ENCODE measurements around the gene ZNF740.

The ZNF740 gene

GRCh38 chr12:53214687-53215455 is 34.3 kb downstream of the ZNF740 start:
- H3K27ac ChIP-seq (ENCODE audit: low read depth, low read length), result peak overlapping the region; percentile 23
- H3K4me3 ChIP-seq (ENCODE audit: low read depth, low read length), result no peak overlapping the region
- H3K36me3 ChIP-seq (ENCODE audit: control insufficient read depth, insufficient read depth, low read length), result peaks cover 48% of the 10 kb centered on the region
- H3K4me1 ChIP-seq (ENCODE audit: control insufficient read depth, insufficient read depth, low read length), result peaks cover 46% of the 10 kb centered on the region
- no peaks in the 10 kb centered on the region for H3K9me3 ChIP-seq (ENCODE audit: control insufficient read depth, insufficient read depth, low read length)
- peaks cover 10% of the 10 kb centered on the region for H3K27me3 ChIP-seq (ENCODE audit: control insufficient read depth, insufficient read depth, low read length)
- H3K9ac ChIP-seq (ENCODE audit: low read depth, low read length), result no peak overlapping the region

- Histone ChIP-seq H3K4me1 (ENCODE audit: control insufficient read depth, insufficient read depth, low read length) (peaks cover 46% of the 10 kb centered on the region), H3K36me3 (ENCODE audit: control insufficient read depth, insufficient read depth, low read length) (peaks cover 43% of the 10 kb centered on the region), H3K9me3 (ENCODE audit: control insufficient read depth, insufficient read depth, low read length) (no peaks in the 10 kb centered on the region), H3K27me3 (ENCODE audit: control insufficient read depth, insufficient read depth, low read length) (peaks cover 10% of the 10 kb centered on the region), H3K9ac (ENCODE audit: low read depth, low read length) (no peak overlapping the region), H3K27ac (ENCODE audit: low read depth, low read length) (no peak overlapping the region), H3K4me3 (ENCODE audit: low read depth, low read length) (no peak overlapping the region)
These were observed 35.0 kb downstream of the ZNF740 start for GRCh38 chr12:53215497-53215896.

GRCh38 chr12:53217051-53217930 is 36.8 kb downstream of the ZNF740 start:
- H3K9ac ChIP-seq (ENCODE audit: low read depth, low read length), result peak overlapping the region; percentile 62
- peak overlapping the region; percentile 89 for H3K4me3 ChIP-seq (ENCODE audit: low read depth, low read length)
- peaks cover 50% of the 10 kb centered on the region for H3K4me1 ChIP-seq (ENCODE audit: control insufficient read depth, insufficient read depth, low read length)
- H3K27me3 ChIP-seq (ENCODE audit: control insufficient read depth, insufficient read depth, low read length), result peaks cover 10% of the 10 kb centered on the region
- no peaks in the 10 kb centered on the region for H3K9me3 ChIP-seq (ENCODE audit: control insufficient read depth, insufficient read depth, low read length)
- H3K27ac ChIP-seq (ENCODE audit: low read depth, low read length), result peak overlapping the region; percentile 97
- H3K36me3 ChIP-seq (ENCODE audit: control insufficient read depth, insufficient read depth, low read length), result peaks cover 26% of the 10 kb centered on the region

GRCh38 chr12:53217931-53218307 is 37.4 kb downstream of the ZNF740 start:
- peaks cover 10% of the 10 kb centered on the region for H3K27me3 ChIP-seq (ENCODE audit: control insufficient read depth, insufficient read depth, low read length)
- H3K36me3 ChIP-seq (ENCODE audit: control insufficient read depth, insufficient read depth, low read length), result peaks cover 20% of the 10 kb centered on the region
- H3K4me3 ChIP-seq (ENCODE audit: low read depth, low read length), result peak overlapping the region; percentile 89
- peaks cover 56% of the 10 kb centered on the region for H3K4me1 ChIP-seq (ENCODE audit: control insufficient read depth, insufficient read depth, low read length)
- H3K9ac ChIP-seq (ENCODE audit: low read depth, low read length), result no peak overlapping the region; the same call in 1 of the 2 replicates
- H3K27ac ChIP-seq (ENCODE audit: low read depth, low read length), result peak overlapping the region; percentile 97
- no peaks in the 10 kb centered on the region for H3K9me3 ChIP-seq (ENCODE audit: control insufficient read depth, insufficient read depth, low read length)

GRCh38 chr12:53218551-53219291 is 38.2 kb downstream of the ZNF740 start:
- Histone ChIP-seq H3K9ac (ENCODE audit: low read depth, low read length) (no peak overlapping the region), H3K4me3 (ENCODE audit: low read depth, low read length) (peak overlapping the region; percentile 89), H3K36me3 (ENCODE audit: control insufficient read depth, insufficient read depth, low read length) (peaks cover 16% of the 10 kb centered on the region), H3K27ac (ENCODE audit: low read depth, low read length) (peak overlapping the region; percentile 97), H3K27me3 (ENCODE audit: control insufficient read depth, insufficient read depth, low read length) (peaks cover 10% of the 10 kb centered on the region), H3K9me3 (ENCODE audit: control insufficient read depth, insufficient read depth, low read length) (no peaks in the 10 kb centered on the region), H3K4me1 (ENCODE audit: control insufficient read depth, insufficient read depth, low read length) (peaks cover 61% of the 10 kb centered on the region)

- peaks cover 9% of the 10 kb centered on the region for H3K36me3 ChIP-seq (ENCODE audit: control insufficient read depth, insufficient read depth, low read length)
- H3K4me1 ChIP-seq (ENCODE audit: control insufficient read depth, insufficient read depth, low read length), result peaks cover 61% of the 10 kb centered on the region
- H3K27me3 ChIP-seq (ENCODE audit: control insufficient read depth, insufficient read depth, low read length), result peaks cover 10% of the 10 kb centered on the region
- H3K4me3 ChIP-seq (ENCODE audit: low read depth, low read length), result peak overlapping the region; percentile 89
- H3K27ac ChIP-seq (ENCODE audit: low read depth, low read length), result peak overlapping the region; percentile 29
- H3K9me3 ChIP-seq (ENCODE audit: control insufficient read depth, insufficient read depth, low read length), result no peaks in the 10 kb centered on the region
- H3K9ac ChIP-seq (ENCODE audit: low read depth, low read length), result no peak overlapping the region
These were observed 38.9 kb downstream of the ZNF740 start for GRCh38 chr12:53219292-53219955.

GRCh38 chr12:53219956-53220693 is 39.6 kb downstream of the ZNF740 start:
- peaks cover 62% of the 10 kb centered on the region for H3K4me1 ChIP-seq (ENCODE audit: control insufficient read depth, insufficient read depth, low read length)
- H3K27me3 ChIP-seq (ENCODE audit: control insufficient read depth, insufficient read depth, low read length), result peaks cover 10% of the 10 kb centered on the region
- no peaks in the 10 kb centered on the region for H3K9me3 ChIP-seq (ENCODE audit: control insufficient read depth, insufficient read depth, low read length)
- no peak overlapping the region for H3K9ac ChIP-seq (ENCODE audit: low read depth, low read length)
- peaks cover 3% of the 10 kb centered on the region; the same call in 1 of the 2 replicates for H3K36me3 ChIP-seq (ENCODE audit: control insufficient read depth, insufficient read depth, low read length)
- peak overlapping the region; percentile 89 for H3K4me3 ChIP-seq (ENCODE audit: low read depth, low read length)
- H3K27ac ChIP-seq (ENCODE audit: low read depth, low read length), result peak overlapping the region; percentile 29

GRCh38 chr12:53220694-53221202 is 40.2 kb downstream of the ZNF740 start:
- Histone ChIP-seq H3K4me3 (ENCODE audit: low read depth, low read length) (peak overlapping the region; percentile 89), H3K36me3 (ENCODE audit: control insufficient read depth, insufficient read depth, low read length) (no peaks in the 10 kb centered on the region), H3K4me1 (ENCODE audit: control insufficient read depth, insufficient read depth, low read length) (peaks cover 62% of the 10 kb centered on the region), H3K9me3 (ENCODE audit: control insufficient read depth, insufficient read depth, low read length) (no peaks in the 10 kb centered on the region), H3K27me3 (ENCODE audit: control insufficient read depth, insufficient read depth, low read length) (peaks cover 10% of the 10 kb centered on the region), H3K27ac (ENCODE audit: low read depth, low read length) (peak overlapping the region; percentile 85), H3K9ac (ENCODE audit: low read depth, low read length) (no peak overlapping the region)

GRCh38 chr12:53221203-53222080 is 40.9 kb downstream of the ZNF740 start:
- H3K4me1 ChIP-seq (ENCODE audit: control insufficient read depth, insufficient read depth, low read length), result peaks cover 57% of the 10 kb centered on the region
- no peaks in the 10 kb centered on the region for H3K9me3 ChIP-seq (ENCODE audit: control insufficient read depth, insufficient read depth, low read length)
- H3K27me3 ChIP-seq (ENCODE audit: control insufficient read depth, insufficient read depth, low read length), result peaks cover 10% of the 10 kb centered on the region
- peak overlapping the region; percentile 85 for H3K27ac ChIP-seq (ENCODE audit: low read depth, low read length)
- peak overlapping the region; percentile 89 for H3K4me3 ChIP-seq (ENCODE audit: low read depth, low read length)
- H3K9ac ChIP-seq (ENCODE audit: low read depth, low read length), result no peak overlapping the region; the same call in 1 of the 2 replicates
- H3K36me3 ChIP-seq (ENCODE audit: control insufficient read depth, insufficient read depth, low read length), result no peaks in the 10 kb centered on the region

All from HUES48 (cell line).